ENCODE measurements around the gene ANAPC16. TPM values are rescaled to one million over a fixed set of nuclear protein-coding genes. Genes with fewer than 3 reads are reported as not detected.

ANAPC16 gene
- polyA plus RNA-seq (2013, experiment 1 of 2), result 63.6 TPM
- 65.1 TPM for polyA plus RNA-seq (2013, experiment 2 of 2)

GRCh38 chr10:72215611-72216549 lies at the start of gene ANAPC16, which contains the start of gene ASCC1:
Gene ANAPC16, plus strand, starts transcription at chr10:72216012. Its CDS starts 7,903 bp downstream, at chr10:72223915.
Gene ASCC1, minus strand, starts transcription at chr10:72216276. Its CDS starts 2,978 bp downstream, at chr10:72213298.
- H4K91ac ChIP-seq (ENCODE audit: low read length), result peak within 1 kb of the TSS; percentile 93
- peak within 1 kb of the TSS; percentile 91 for H3K4me2 ChIP-seq (ENCODE audit: low read length, poor library complexity, severe bottlenecking)
- H3K27ac ChIP-seq (ENCODE audit: low read length, poor library complexity, severe bottlenecking), result peak within 1 kb of the TSS; percentile 99
- peak within 1 kb of the TSS; percentile 81 to 94 for H3K18ac ChIP-seq (ENCODE audit: low read depth in 1 of 2, low read length in 2 of 2)
- no peaks in the 10 kb centered on the region for H3K9me3 ChIP-seq (ENCODE audit: control insufficient read depth, low read length)
- peaks cover 9% of the 10 kb centered on the region for H3K4me1 ChIP-seq (ENCODE audit: control insufficient read depth, insufficient read depth, low read depth, low read length)
- H2BK12ac ChIP-seq (ENCODE audit: low read length in 2 of 2), result no peak within 1 kb of the TSS
- H3K79me1 ChIP-seq (replicated peaks; ENCODE audit: low read length, poor library complexity, severe bottlenecking), result peaks cover 6% of the 10 kb centered on the region
- H2BK5ac ChIP-seq (ENCODE audit: low read depth, low read length, poor library complexity, severe bottlenecking), result peak within 1 kb of the TSS; percentile 97
- H4K8ac ChIP-seq (ENCODE audit: low read length), result peak within 1 kb of the TSS; percentile 98
- H3K36me3 ChIP-seq (ENCODE audit: control insufficient read depth in 1 of 2, insufficient read depth in 2 of 2, low read depth in 1 of 2, low read length in 2 of 2), result peaks cover 7 to 18% of the 10 kb centered on the region in 2 experiments
- no peaks in the 10 kb centered on the region for H3K27me3 ChIP-seq (ENCODE audit: control insufficient read depth in 1 of 2, insufficient read depth in 1 of 2, low read length in 2 of 2)
- peak within 1 kb of the TSS; percentile 97 for H3K9ac ChIP-seq (ENCODE audit: low read length)
- H2BK15ac ChIP-seq (ENCODE audit: low read depth, poor library complexity, severe bottlenecking), result peak within 1 kb of the TSS; percentile 89
- H2BK120ac ChIP-seq (ENCODE audit: low read depth, low read length), result no peak within 1 kb of the TSS
- no peak within 1 kb of the TSS for H3K23ac ChIP-seq (ENCODE audit: low read length in 2 of 2)
- peak within 1 kb of the TSS; percentile 66 to 100 for H3K4me3 ChIP-seq (ENCODE audit: insufficient read depth in 1 of 2, low read depth in 1 of 2, low read length in 2 of 2)
- peak within 1 kb of the TSS in 1 of 2 experiments; percentile 80 for H3K14ac ChIP-seq (ENCODE audit: low read length in 2 of 2)
- no peak within 1 kb of the TSS for H2AFZ ChIP-seq (ENCODE audit: low read depth, low read length)
- H2AK5ac ChIP-seq (ENCODE audit: low read length, severe bottlenecking), result no peak within 1 kb of the TSS
- peak within 1 kb of the TSS; percentile 81 to 87 for H3K4ac ChIP-seq (ENCODE audit: low read depth in 1 of 2, low read length in 2 of 2)
- peak; percentile 95 for DNase-seq
- under 1% methylated on average over 54 of the region's 64 CpGs for WGBS

- DNase-seq, result no peak
- Histone ChIP-seq H2BK120ac (ENCODE audit: low read depth, low read length) (no peak overlapping the region), H3K4me2 (ENCODE audit: low read length, poor library complexity, severe bottlenecking) (no peak overlapping the region), H3K9me3 (ENCODE audit: control insufficient read depth, low read length) (no peaks in the 10 kb centered on the region), H4K91ac (ENCODE audit: low read length) (no peak overlapping the region), H2AFZ (ENCODE audit: low read depth, low read length) (no peak overlapping the region), H2BK5ac (ENCODE audit: low read depth, low read length, poor library complexity, severe bottlenecking) (no peak overlapping the region), H2BK12ac (ENCODE audit: low read length in 2 of 2) (no peak overlapping the region), H3K4ac (ENCODE audit: low read depth in 1 of 2, low read length in 2 of 2) (no peak overlapping the region), H3K27ac (ENCODE audit: low read length, poor library complexity, severe bottlenecking) (no peak overlapping the region), H3K27me3 (ENCODE audit: control insufficient read depth in 1 of 2, insufficient read depth in 1 of 2, low read length in 2 of 2) (no peaks in the 10 kb centered on the region), H3K4me1 (ENCODE audit: control insufficient read depth, insufficient read depth, low read depth, low read length) (peaks cover 2% of the 10 kb centered on the region), H3K9ac (ENCODE audit: low read length) (no peak overlapping the region), H3K36me3 (ENCODE audit: control insufficient read depth in 1 of 2, insufficient read depth in 2 of 2, low read depth in 1 of 2, low read length in 2 of 2) (peaks cover 0 to 6% of the 10 kb centered on the region in 2 experiments), H3K79me1 (replicated peaks; ENCODE audit: low read length, poor library complexity, severe bottlenecking) (peaks cover 5% of the 10 kb centered on the region), H2BK15ac (ENCODE audit: low read depth, poor library complexity, severe bottlenecking) (no peak overlapping the region), H3K4me3 (ENCODE audit: insufficient read depth in 1 of 2, low read depth in 1 of 2, low read length in 2 of 2) (no peak overlapping the region), H3K18ac (ENCODE audit: low read depth in 1 of 2, low read length in 2 of 2) (no peak overlapping the region), H3K23ac (ENCODE audit: low read length in 2 of 2) (no peak overlapping the region), H2AK5ac (ENCODE audit: low read length, severe bottlenecking) (no peak overlapping the region), H3K14ac (ENCODE audit: low read length in 2 of 2) (no peak overlapping the region), H4K8ac (ENCODE audit: low read length) (no peak overlapping the region)
- 100% methylated on average over 3 of the region's 3 CpGs for WGBS
Observed at GRCh38 chr10:72167118-72167517, 48.7 kb upstream of the ANAPC16 start.

DNA sequence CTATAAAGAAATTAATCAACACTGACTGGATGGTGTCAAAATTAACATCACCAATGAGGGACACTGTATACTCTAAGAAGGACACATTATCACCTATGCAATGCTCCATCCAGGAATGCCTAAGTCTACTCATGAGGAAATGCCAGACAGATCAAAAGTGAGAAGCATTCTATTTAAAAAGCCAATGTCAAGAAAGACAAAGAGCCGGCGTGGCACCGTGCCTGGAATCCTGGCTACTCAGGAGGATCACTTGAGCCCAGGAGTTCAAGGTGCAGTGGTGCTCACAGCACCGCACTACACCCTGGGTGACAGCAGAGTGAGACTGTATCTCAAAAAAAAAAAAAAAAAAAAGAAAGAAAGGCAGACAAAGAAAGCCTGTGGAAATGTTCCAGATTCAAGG lies 45.5 kb upstream of the ANAPC16 start:
- no peak overlapping the region for H3K23ac ChIP-seq (ENCODE audit: low read length in 2 of 2)

DNA sequence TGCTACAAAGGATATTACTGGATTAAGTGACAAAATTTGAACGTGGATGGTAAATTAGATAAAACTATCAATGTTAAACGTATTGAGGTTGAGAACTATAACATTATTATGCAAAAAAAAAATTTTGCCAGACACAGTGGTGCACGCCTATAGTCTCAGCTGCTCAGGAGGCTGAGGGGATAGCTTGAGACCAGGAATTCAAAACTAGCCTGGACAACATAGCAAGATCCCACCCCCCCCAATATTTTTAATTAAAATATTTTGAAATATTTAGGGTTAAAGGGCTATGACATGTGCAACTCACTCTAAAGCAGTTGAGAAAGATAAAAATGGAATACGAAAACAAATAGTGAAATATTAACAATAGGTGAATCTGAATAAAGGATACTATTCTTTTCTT lies 45.1 kb upstream of the ANAPC16 start:
- H4K8ac ChIP-seq (ENCODE audit: low read length), result no peak overlapping the region
- no peak overlapping the region for H2BK120ac ChIP-seq (ENCODE audit: low read depth, low read length)
- H3K9ac ChIP-seq (ENCODE audit: low read length), result no peak overlapping the region
- H3K27me3 ChIP-seq (ENCODE audit: control insufficient read depth in 1 of 2, insufficient read depth in 1 of 2, low read length in 2 of 2), result no peaks in the 10 kb centered on the region
- DNase-seq, result no peak
- H3K79me1 ChIP-seq (replicated peaks; ENCODE audit: low read length, poor library complexity, severe bottlenecking), result peaks cover 5% of the 10 kb centered on the region
- no peak overlapping the region for H3K14ac ChIP-seq (ENCODE audit: low read length in 2 of 2)
- H2AFZ ChIP-seq (ENCODE audit: low read depth, low read length), result no peak overlapping the region
- H3K36me3 ChIP-seq (ENCODE audit: control insufficient read depth in 1 of 2, insufficient read depth in 2 of 2, low read depth in 1 of 2, low read length in 2 of 2), result peaks cover 0 to 6% of the 10 kb centered on the region in 2 experiments
- peak overlapping the region; percentile 78 for H3K27ac ChIP-seq (ENCODE audit: low read length, poor library complexity, severe bottlenecking)
- no peaks in the 10 kb centered on the region for H3K9me3 ChIP-seq (ENCODE audit: control insufficient read depth, low read length)
- H2AK5ac ChIP-seq (ENCODE audit: low read length, severe bottlenecking), result peak overlapping the region; percentile 13
- H3K4me2 ChIP-seq (ENCODE audit: low read length, poor library complexity, severe bottlenecking), result no peak overlapping the region
- H3K4me1 ChIP-seq (ENCODE audit: control insufficient read depth, insufficient read depth, low read depth, low read length), result peaks cover 5% of the 10 kb centered on the region
- H3K4ac ChIP-seq (ENCODE audit: low read depth in 1 of 2, low read length in 2 of 2), result no peak overlapping the region
- WGBS, result no CpG with 5 or more reads among the region's 4 CpGs
- no peak overlapping the region for H4K91ac ChIP-seq (ENCODE audit: low read length)
- H3K23ac ChIP-seq (ENCODE audit: low read length in 2 of 2), result no peak overlapping the region
- no peak overlapping the region for H2BK12ac ChIP-seq (ENCODE audit: low read length in 2 of 2)
- H3K4me3 ChIP-seq (ENCODE audit: insufficient read depth in 1 of 2, low read depth in 1 of 2, low read length in 2 of 2), result no peak overlapping the region
- H2BK15ac ChIP-seq (ENCODE audit: low read depth, poor library complexity, severe bottlenecking), result no peak overlapping the region
- H3K18ac ChIP-seq (ENCODE audit: low read depth in 1 of 2, low read length in 2 of 2), result no peak overlapping the region
- no peak overlapping the region for H2BK5ac ChIP-seq (ENCODE audit: low read depth, low read length, poor library complexity, severe bottlenecking)

More for the DNA sequence above, 45.5 kb upstream of the ANAPC16 start:
- H3K14ac ChIP-seq (ENCODE audit: low read length in 2 of 2), result no peak overlapping the region
- H3K4me1 ChIP-seq (ENCODE audit: control insufficient read depth, insufficient read depth, low read depth, low read length), result peaks cover 5% of the 10 kb centered on the region
- H3K4me2 ChIP-seq (ENCODE audit: low read length, poor library complexity, severe bottlenecking), result no peak overlapping the region
- peaks cover 5% of the 10 kb centered on the region for H3K79me1 ChIP-seq (replicated peaks; ENCODE audit: low read length, poor library complexity, severe bottlenecking)
- H2AK5ac ChIP-seq (ENCODE audit: low read length, severe bottlenecking), result no peak overlapping the region
- peak overlapping the region; percentile 40 for H4K91ac ChIP-seq (ENCODE audit: low read length)
- H3K18ac ChIP-seq (ENCODE audit: low read depth in 1 of 2, low read length in 2 of 2), result peak overlapping the region in 1 of 2 experiments; percentile 86
- no peak overlapping the region for H2BK120ac ChIP-seq (ENCODE audit: low read depth, low read length)
- H3K9ac ChIP-seq (ENCODE audit: low read length), result no peak overlapping the region
- H2BK5ac ChIP-seq (ENCODE audit: low read depth, low read length, poor library complexity, severe bottlenecking), result no peak overlapping the region
- peak overlapping the region in 1 of 2 experiments; percentile 78 for H3K4ac ChIP-seq (ENCODE audit: low read depth in 1 of 2, low read length in 2 of 2)
- peaks cover 0 to 6% of the 10 kb centered on the region in 2 experiments for H3K36me3 ChIP-seq (ENCODE audit: control insufficient read depth in 1 of 2, insufficient read depth in 2 of 2, low read depth in 1 of 2, low read length in 2 of 2)
- no peak overlapping the region for H2BK15ac ChIP-seq (ENCODE audit: low read depth, poor library complexity, severe bottlenecking)
- no peaks in the 10 kb centered on the region for H3K27me3 ChIP-seq (ENCODE audit: control insufficient read depth in 1 of 2, insufficient read depth in 1 of 2, low read length in 2 of 2)
- WGBS, result 85% methylated on average over 4 of the region's 4 CpGs
- no peak overlapping the region for H2AFZ ChIP-seq (ENCODE audit: low read depth, low read length)
- H3K4me3 ChIP-seq (ENCODE audit: insufficient read depth in 1 of 2, low read depth in 1 of 2, low read length in 2 of 2), result no peak overlapping the region
- peak overlapping the region; percentile 49 to 69 for H2BK12ac ChIP-seq (ENCODE audit: low read length in 2 of 2)
- peak overlapping the region; percentile 78 for H3K27ac ChIP-seq (ENCODE audit: low read length, poor library complexity, severe bottlenecking)
- H4K8ac ChIP-seq (ENCODE audit: low read length), result peak overlapping the region; percentile 85
- H3K9me3 ChIP-seq (ENCODE audit: control insufficient read depth, low read length), result no peaks in the 10 kb centered on the region
- no peak for DNase-seq

Data from mesenchymal stem cell (in vitro differentiated cells and primary cell).